Measurements from ENCODE around the gene ATAD3B. TPM values are rescaled to one million over a fixed set of nuclear protein-coding genes. Genes with fewer than 3 reads are reported as not detected.
"Not testable (repeated sequence)": the region's sequence is repeated elsewhere in the genome, so short reads cannot be mapped to it uniquely, and the experiment has no call there.

ATAD3B gene
- total RNA-seq, 5 donors from 2014 or later (not counting 1 experiment from before 2014, with no cell fraction given) = 52.1 to 69.3 (median 57.2) TPM

DNA sequence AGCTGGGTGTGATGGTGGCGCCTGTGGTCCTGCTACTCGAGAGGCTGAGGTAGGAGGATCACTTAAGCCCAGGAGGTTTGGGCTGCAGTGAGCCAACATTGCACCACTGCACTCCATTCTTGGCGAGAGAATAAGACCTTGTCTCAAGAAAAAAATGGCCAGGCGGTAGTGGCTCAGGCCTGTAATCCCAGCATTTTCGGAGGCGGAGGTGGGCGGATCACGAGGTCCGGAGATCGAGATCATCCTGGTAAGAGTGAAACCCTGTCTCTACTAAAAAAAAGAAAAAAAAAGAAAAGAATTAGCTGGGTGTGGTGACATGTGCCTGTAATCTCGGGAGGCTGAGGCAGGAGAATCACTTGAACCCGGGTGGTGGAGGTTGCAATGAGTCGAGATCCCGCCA, 11.3 kb downstream of the ATAD3B start:
- DNase-seq (no peak), ATAC-seq (replicated peaks in 1 of 4) (no peak)
- no peaks in the 10 kb centered on the region for H3K4me1 ChIP-seq (ENCODE audit: control insufficient read depth in 1 of 2, extremely low read depth in 1 of 2, insufficient read depth in 2 of 2, low read length in 2 of 2)
- no peaks in the 10 kb centered on the region for H3K9me3 ChIP-seq
- WGBS (ENCODE audit: insufficient coverage) = 100% methylated on average over 3 of the region's 14 CpGs
- Mint-ChIP-seq H3K4me1 (peaks cover 0 to 3% (median 0%) of the 10 kb centered on the region in 3 donors), H3K27ac (no peak overlapping the region), H3K27me3 (no peaks in the 10 kb centered on the region), H3K4me3 (no peak overlapping the region), H3K9me3 (no peaks in the 10 kb centered on the region), H3K36me3 (peaks cover 13% of the 10 kb centered on the region)
- H3K27me3 ChIP-seq (replicated peaks in 1 of 2; ENCODE audit: control insufficient read depth in 2 of 2, extremely low read depth in 1 of 2, insufficient read depth in 2 of 2, low read length in 1 of 2) = no peaks in the 10 kb centered on the region
- H3K4me3 ChIP-seq (ENCODE audit: control insufficient read depth in 1 of 2, extremely low read depth in 1 of 2, low read length in 1 of 2) = no peak overlapping the region
- CTCF ChIA-PET = no interaction called here
- no peak overlapping the region for H3K27ac ChIP-seq (ENCODE audit: low read length)
- POLR2A ChIA-PET = no interaction called here
- H3K36me3 ChIP-seq (ENCODE audit: control insufficient read depth in 2 of 2, extremely low read depth in 1 of 2, insufficient read depth in 1 of 2, low read length in 1 of 2) = peaks cover 25 to 36% of the 10 kb centered on the region in 2 donors

DNA sequence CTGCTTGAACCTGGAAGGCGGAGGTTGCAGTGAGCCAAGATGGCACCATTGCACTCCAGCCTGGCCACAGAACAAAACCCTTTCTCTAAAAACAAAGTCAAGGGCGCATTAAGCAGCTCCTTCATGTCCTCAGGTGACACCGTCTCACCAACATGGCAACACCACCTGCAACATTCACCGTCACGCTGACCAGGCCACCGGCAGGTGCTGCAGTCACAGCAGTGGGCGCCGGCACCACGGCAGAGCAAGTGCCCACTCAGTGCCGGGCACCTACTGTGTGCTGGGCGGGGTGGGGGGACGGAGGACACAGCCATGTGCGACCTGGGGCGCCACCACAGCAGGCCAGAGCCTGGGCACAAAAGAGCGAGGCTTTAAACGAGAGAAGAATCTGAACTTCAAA, 12.1 kb downstream of the ATAD3B start:
- H3K27me3 ChIP-seq (replicated peaks in 1 of 2; ENCODE audit: control insufficient read depth in 2 of 2, extremely low read depth in 1 of 2, insufficient read depth in 2 of 2, low read length in 1 of 2) = no peaks in the 10 kb centered on the region
- H3K4me3 ChIP-seq (ENCODE audit: control insufficient read depth in 1 of 2, extremely low read depth in 1 of 2, low read length in 1 of 2) = no peak overlapping the region
- H3K36me3 ChIP-seq (ENCODE audit: control insufficient read depth in 2 of 2, extremely low read depth in 1 of 2, insufficient read depth in 1 of 2, low read length in 1 of 2) = peaks cover 19 to 39% of the 10 kb centered on the region in 2 donors
- ATAC-seq (replicated peaks in 1 of 4) (no peak), DNase-seq (no peak)
- no peak overlapping the region for H3K27ac ChIP-seq (ENCODE audit: low read length)
- no peaks in the 10 kb centered on the region for H3K4me1 ChIP-seq (ENCODE audit: control insufficient read depth in 1 of 2, extremely low read depth in 1 of 2, insufficient read depth in 2 of 2, low read length in 2 of 2)
- Mint-ChIP-seq H3K4me1 (peaks cover 0 to 3% (median 0%) of the 10 kb centered on the region in 3 donors), H3K9me3 (no peaks in the 10 kb centered on the region), H3K4me3 (no peak overlapping the region), H3K36me3 (peaks cover 13% of the 10 kb centered on the region), H3K27me3 (no peaks in the 10 kb centered on the region), H3K27ac (no peak overlapping the region)
- 97% methylated on average over 12 of the region's 16 CpGs for WGBS (ENCODE audit: insufficient coverage)
- ChIA-PET POLR2A (no interaction called here), CTCF (no interaction called here)
- H3K9me3 ChIP-seq = no peaks in the 10 kb centered on the region

DNA sequence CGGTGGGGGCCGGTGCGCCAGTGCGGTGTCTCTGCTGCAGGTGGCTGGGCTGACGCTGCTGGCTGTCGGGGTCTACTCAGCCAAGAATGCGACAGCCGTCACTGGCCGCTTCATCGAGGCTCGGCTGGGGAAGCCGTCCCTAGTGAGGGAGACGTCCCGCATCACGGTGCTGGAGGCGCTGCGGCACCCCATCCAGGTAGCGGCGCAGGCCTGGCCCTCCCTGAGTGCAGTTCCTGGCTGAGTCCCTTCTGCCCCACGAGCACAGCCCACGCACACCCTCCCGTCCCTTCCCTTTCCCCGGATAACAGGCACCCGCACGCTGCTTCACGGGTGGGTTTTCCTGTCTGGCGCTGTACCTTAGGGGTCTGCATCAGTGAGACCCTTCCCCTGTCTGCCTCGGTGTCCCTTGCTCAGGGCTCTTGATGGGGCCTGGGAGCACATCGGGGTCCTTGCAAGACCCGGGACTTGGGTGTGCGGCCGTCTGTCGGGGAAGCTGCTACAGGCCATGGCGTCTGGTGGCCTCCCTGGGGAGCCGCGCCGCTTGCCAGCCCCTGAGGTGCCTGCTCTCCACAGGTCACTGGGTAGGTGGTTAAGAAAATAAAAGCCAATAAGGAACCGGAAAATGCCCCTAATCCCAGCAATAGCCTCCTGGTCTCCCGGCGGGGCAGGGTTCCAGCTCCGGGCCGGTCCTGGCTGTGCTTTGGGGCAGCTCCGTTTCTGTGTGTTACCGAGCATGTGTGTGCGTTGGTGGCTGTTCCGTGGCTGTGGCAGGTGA, 13.6 kb downstream of the ATAD3B start:
- H3K4me3 ChIP-seq (ENCODE audit: control insufficient read depth in 1 of 2, extremely low read depth in 1 of 2, low read length in 1 of 2); POLR2A ChIA-PET; H3K9me3 ChIP-seq; H3K4me3 Mint-ChIP-seq; DNase-seq; ATAC-seq (replicated peaks in 1 of 4); H3K27ac ChIP-seq (ENCODE audit: low read length); H3K4me1 Mint-ChIP-seq; H3K36me3 Mint-ChIP-seq; H3K27me3 ChIP-seq (replicated peaks in 1 of 2; ENCODE audit: control insufficient read depth in 2 of 2, extremely low read depth in 1 of 2, insufficient read depth in 2 of 2, low read length in 1 of 2); H3K27ac Mint-ChIP-seq; H3K9me3 Mint-ChIP-seq; H3K4me1 ChIP-seq (ENCODE audit: control insufficient read depth in 1 of 2, extremely low read depth in 1 of 2, insufficient read depth in 2 of 2, low read length in 2 of 2); H3K27me3 Mint-ChIP-seq; CTCF ChIA-PET: not testable (repeated sequence)
- H3K36me3 ChIP-seq (ENCODE audit: control insufficient read depth in 2 of 2, extremely low read depth in 1 of 2, insufficient read depth in 1 of 2, low read length in 1 of 2) = peaks cover 14 to 43% of the 10 kb centered on the region in 2 donors
- WGBS (ENCODE audit: insufficient coverage) = 95% methylated on average over 14 of the region's 46 CpGs

DNA sequence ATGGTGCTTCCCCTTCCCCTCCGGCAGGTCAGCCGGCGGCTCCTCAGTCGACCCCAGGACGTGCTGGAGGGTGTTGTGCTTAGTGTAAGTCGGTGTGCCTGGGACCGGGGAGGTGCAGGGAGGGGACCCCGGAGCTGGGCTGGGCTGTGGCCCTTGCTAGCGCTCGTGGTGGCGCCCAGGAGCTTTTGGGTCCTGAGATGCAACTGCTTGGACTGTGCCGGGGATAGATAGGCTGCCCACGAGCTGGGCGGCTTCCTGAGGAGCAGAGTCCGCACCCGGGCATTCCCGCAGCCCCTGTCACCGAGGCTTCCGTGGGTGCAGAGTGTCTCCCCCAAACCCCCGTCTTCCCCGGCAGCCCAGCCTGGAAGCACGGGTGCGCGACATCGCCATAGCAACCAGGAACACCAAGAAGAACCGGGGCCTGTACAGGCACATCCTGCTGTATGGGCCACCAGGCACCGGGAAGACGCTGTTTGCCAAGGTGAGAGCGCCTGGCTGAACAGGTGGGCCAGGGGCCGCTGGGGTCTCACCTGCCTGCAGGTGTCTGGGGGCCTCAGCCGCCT, 14.3 kb downstream of the ATAD3B start:
- H3K9me3 Mint-ChIP-seq; POLR2A ChIA-PET; ATAC-seq (replicated peaks in 1 of 4); H3K9me3 ChIP-seq; H3K4me3 Mint-ChIP-seq; H3K4me3 ChIP-seq (ENCODE audit: control insufficient read depth in 1 of 2, extremely low read depth in 1 of 2, low read length in 1 of 2); CTCF ChIA-PET; DNase-seq; H3K27me3 Mint-ChIP-seq; H3K4me1 ChIP-seq (ENCODE audit: control insufficient read depth in 1 of 2, extremely low read depth in 1 of 2, insufficient read depth in 2 of 2, low read length in 2 of 2); H3K36me3 Mint-ChIP-seq; H3K27ac ChIP-seq (ENCODE audit: low read length); H3K27ac Mint-ChIP-seq; H3K27me3 ChIP-seq (replicated peaks in 1 of 2; ENCODE audit: control insufficient read depth in 2 of 2, extremely low read depth in 1 of 2, insufficient read depth in 2 of 2, low read length in 1 of 2); H3K4me1 Mint-ChIP-seq: not testable (repeated sequence)
- peaks cover 14 to 46% of the 10 kb centered on the region in 2 donors for H3K36me3 ChIP-seq (ENCODE audit: control insufficient read depth in 2 of 2, extremely low read depth in 1 of 2, insufficient read depth in 1 of 2, low read length in 1 of 2)
- whole genome bisulfite sequencing (ENCODE audit: insufficient coverage) = 97% methylated on average over 20 of the region's 31 CpGs

DNA sequence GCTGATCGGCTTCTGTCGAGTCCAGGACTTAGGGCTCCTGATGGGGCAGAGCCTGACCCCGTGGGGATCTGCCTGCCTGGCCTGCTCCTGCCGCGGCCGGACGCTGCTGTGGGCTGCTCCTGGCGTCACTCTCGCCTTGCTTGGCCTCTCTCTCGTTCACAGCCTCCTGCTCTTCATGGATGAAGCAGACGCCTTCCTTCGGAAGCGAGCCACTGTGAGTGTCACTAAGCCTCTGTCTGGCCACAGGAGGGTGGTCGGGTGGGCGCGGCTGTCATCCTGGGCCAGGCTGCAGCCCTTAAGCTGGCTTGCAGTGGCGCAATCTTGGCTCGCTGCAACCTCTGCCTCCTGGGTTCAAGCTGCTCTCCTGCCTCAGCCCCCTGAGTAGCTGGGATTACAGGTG, 16.1 kb downstream of the ATAD3B start:
- 98% methylated on average over 16 of the region's 18 CpGs for WGBS (ENCODE audit: insufficient coverage)
- peaks cover 22 to 46% of the 10 kb centered on the region in 2 donors for H3K36me3 ChIP-seq (ENCODE audit: control insufficient read depth in 2 of 2, extremely low read depth in 1 of 2, insufficient read depth in 1 of 2, low read length in 1 of 2)

DNA sequence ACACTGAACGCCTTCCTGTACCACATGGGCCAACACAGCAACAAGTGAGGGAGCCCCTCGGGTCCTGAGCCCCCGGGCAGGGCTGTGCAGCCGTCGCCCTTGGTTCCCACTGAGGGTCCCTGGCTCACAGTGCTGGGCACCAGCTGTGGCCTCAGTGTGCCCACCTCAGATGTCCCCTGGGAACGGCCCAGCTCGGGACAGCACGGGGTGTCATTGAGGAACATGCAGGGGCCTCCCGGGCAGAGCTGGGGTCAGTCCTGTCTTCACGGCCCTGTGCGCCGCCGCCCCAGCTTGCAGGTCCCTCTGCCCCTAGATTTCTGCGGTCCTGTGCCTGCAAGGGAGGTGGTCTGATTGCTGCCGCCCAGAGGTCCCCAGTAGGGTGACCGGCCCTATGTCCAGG, 17.7 kb downstream of the ATAD3B start:
- Mint-ChIP-seq H3K4me3 (no peak overlapping the region), H3K27ac (no peak overlapping the region), H3K4me1 (no peaks in the 10 kb centered on the region), H3K27me3 (no peaks in the 10 kb centered on the region), H3K36me3 (peaks cover 34% of the 10 kb centered on the region), H3K9me3 (peaks cover 0 to 8% (median 0%) of the 10 kb centered on the region in 3 donors)
- Histone ChIP-seq H3K36me3 (ENCODE audit: control insufficient read depth in 2 of 2, extremely low read depth in 1 of 2, insufficient read depth in 1 of 2, low read length in 1 of 2) (peaks cover 17 to 36% of the 10 kb centered on the region in 2 donors), H3K27me3 (replicated peaks in 1 of 2; ENCODE audit: control insufficient read depth in 2 of 2, extremely low read depth in 1 of 2, insufficient read depth in 2 of 2, low read length in 1 of 2) (no peaks in the 10 kb centered on the region), H3K9me3 (no peaks in the 10 kb centered on the region), H3K4me1 (ENCODE audit: control insufficient read depth in 1 of 2, extremely low read depth in 1 of 2, insufficient read depth in 2 of 2, low read length in 2 of 2) (no peaks in the 10 kb centered on the region), H3K27ac (ENCODE audit: low read length) (no peak overlapping the region), H3K4me3 (ENCODE audit: control insufficient read depth in 1 of 2, extremely low read depth in 1 of 2, low read length in 1 of 2) (no peak overlapping the region)
- 98% methylated on average over 15 of the region's 16 CpGs for WGBS (ENCODE audit: insufficient coverage)
- POLR2A ChIA-PET = no interaction called here
- DNase-seq = no peak
- CTCF ChIA-PET = no interaction called here
- ATAC-seq (replicated peaks in 1 of 4) = no peak

More for the DNA sequence above, 16.1 kb downstream of the ATAD3B start:
- no peaks in the 10 kb centered on the region for H3K4me1 Mint-ChIP-seq
- H3K27me3 ChIP-seq (replicated peaks in 1 of 2; ENCODE audit: control insufficient read depth in 2 of 2, extremely low read depth in 1 of 2, insufficient read depth in 2 of 2, low read length in 1 of 2) = no peaks in the 10 kb centered on the region
- peaks cover 23% of the 10 kb centered on the region for H3K36me3 Mint-ChIP-seq
- no peaks in the 10 kb centered on the region for H3K9me3 ChIP-seq
- no peak overlapping the region for H3K4me3 ChIP-seq (ENCODE audit: control insufficient read depth in 1 of 2, extremely low read depth in 1 of 2, low read length in 1 of 2)
- H3K27ac ChIP-seq (ENCODE audit: low read length) = no peak overlapping the region
- DNase-seq (no peak), ATAC-seq (replicated peaks in 1 of 4) (no peak)
- H3K4me1 ChIP-seq (ENCODE audit: control insufficient read depth in 1 of 2, extremely low read depth in 1 of 2, insufficient read depth in 2 of 2, low read length in 2 of 2) = no peaks in the 10 kb centered on the region
- H3K27me3 Mint-ChIP-seq = no peaks in the 10 kb centered on the region
- no peak overlapping the region for H3K4me3 Mint-ChIP-seq
- ChIA-PET POLR2A (no interaction called here), CTCF (no interaction called here)
- no peak overlapping the region for H3K27ac Mint-ChIP-seq
- H3K9me3 Mint-ChIP-seq = no peaks in the 10 kb centered on the region

Measured in T-cell (primary cell).